ENCODE results near the gene SDK1.

- TF ChIP-seq CTCF (conservative IDR thresholded peaks at IDR 0.05) (no peak), ZFX (IDR thresholded peaks at IDR 0.05) (no peak)
These were observed 480.6 kb downstream of the SDK1 start for GRCh38 chr7:3781607-3782006.
